GM12875 (cell line): Measurements from ENCODE around the gene DPM3.

Experiments used
- H3K4me3 ChIP-seq: one replicate; pipeline ENCODE4 v1.5.1; 2011; ENCODE audit warnings: low read depth, low read length, control low read depth
- TF ChIP-seq, protein P1 (sequence below): IDR thresholded peaks from 2 replicates; pipeline ENCODE4 v1.5.1; 2011; ENCODE audit warnings: low read depth, mild to moderate bottlenecking, control low read depth, inconsistent platforms, low read length, moderate library complexity, borderline replicate concordance; ENCODE audit not compliant: insufficient read depth

Gene DPM3

DNA sequence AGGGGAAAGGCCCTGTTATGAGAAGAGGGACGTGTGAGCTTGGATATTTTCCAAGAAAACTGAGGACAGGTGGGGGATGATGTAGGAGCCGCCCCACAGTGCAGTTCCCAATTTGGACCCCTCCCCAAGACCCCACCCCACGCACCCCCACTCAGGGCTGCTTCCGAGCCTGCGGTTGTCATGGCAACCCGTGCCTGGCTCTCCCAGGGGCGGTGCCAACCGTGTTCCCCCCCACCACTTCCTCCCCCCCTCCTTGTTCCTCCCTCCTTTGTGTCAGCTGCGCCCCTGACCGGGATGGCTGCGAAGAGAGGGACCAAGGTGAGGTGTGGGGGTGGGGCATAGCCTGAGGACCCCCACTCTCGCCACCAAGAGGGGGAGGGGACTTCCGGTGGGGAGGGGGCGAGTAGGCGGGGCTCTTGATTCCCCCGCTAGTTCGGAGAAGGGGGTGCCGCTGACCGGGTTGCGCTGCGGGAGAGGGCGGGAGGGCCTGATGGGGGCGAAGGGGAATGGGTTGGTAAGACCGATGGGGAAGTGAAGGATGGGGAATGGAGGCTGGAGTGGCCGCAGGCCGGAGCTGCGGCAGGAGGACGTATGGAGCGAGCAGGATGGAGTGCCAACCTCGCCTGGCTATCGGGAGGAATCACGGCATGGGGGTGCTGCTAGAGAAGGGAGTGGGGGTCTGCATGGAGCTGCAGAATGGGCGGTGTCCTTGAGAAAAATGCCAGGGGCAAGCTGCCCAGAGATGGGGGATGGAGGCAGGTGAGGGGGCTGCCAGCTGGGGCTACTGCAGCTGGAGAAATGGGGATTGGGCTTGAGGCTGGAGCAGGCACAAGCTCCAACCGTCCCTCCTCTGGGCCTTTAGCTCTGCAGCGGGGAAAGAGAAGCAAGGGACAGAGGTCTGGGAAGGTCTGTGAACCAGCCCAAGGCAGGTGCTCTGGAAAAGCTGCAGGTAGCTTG, 34.3 kb upstream of the DPM3 start:
- H3K4me3 ChIP-seq, result no peak overlapping the region
- TF ChIP-seq, protein P1, sequence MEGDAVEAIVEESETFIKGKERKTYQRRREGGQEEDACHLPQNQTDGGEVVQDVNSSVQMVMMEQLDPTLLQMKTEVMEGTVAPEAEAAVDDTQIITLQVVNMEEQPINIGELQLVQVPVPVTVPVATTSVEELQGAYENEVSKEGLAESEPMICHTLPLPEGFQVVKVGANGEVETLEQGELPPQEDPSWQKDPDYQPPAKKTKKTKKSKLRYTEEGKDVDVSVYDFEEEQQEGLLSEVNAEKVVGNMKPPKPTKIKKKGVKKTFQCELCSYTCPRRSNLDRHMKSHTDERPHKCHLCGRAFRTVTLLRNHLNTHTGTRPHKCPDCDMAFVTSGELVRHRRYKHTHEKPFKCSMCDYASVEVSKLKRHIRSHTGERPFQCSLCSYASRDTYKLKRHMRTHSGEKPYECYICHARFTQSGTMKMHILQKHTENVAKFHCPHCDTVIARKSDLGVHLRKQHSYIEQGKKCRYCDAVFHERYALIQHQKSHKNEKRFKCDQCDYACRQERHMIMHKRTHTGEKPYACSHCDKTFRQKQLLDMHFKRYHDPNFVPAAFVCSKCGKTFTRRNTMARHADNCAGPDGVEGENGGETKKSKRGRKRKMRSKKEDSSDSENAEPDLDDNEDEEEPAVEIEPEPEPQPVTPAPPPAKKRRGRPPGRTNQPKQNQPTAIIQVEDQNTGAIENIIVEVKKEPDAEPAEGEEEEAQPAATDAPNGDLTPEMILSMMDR, result no peak

DNA sequence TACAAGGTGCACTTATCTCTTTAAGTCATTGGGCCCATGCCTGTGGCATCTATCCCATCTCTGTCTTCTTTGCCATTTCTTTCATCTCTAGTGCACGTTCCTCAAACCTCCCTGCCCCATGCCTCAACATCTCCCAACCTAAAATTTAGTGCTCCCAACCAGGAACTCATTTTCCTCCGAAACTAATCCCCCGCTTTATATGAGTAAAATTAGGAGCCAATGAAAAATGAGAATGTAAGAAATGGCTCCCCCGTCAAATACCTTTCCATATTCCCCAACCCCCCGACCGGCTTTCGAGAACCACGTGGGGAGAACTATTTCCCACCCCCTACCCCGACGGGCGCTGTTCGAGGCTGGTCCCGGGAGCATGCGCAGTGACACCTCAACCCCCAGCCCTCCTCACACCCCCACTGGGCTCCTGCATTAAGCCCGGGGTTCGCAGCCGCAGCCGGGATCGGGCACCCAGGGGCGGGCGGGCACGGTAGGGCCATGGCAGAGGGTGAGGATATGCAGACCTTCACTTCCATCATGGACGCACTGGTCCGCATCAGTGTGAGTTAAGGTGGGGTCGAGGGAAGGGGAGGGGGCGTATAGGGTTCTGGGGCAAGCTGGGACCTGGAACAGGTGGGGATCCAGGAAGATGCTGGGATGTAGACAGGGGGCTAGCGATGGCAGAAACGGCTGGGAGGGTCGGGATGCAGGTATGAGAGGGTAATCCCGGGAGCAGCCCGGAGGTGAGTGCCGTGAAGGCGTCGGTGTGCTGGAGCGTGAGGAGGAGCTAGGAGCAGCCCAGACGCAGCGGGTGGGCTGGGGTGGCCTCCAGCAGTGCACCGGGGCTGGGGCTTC, 33.4 kb upstream of the DPM3 start, which contains the start of gene TRIM46:
Gene TRIM46, plus strand, starts transcription at position 372 of the 846 bp plus-strand sequence. Its CDS starts 118 bp downstream, at position 490.
- H3K4me3 ChIP-seq, result peak within 1 kb of the TSS; percentile 89
- TF ChIP-seq, protein P1, result no peak

DNA sequence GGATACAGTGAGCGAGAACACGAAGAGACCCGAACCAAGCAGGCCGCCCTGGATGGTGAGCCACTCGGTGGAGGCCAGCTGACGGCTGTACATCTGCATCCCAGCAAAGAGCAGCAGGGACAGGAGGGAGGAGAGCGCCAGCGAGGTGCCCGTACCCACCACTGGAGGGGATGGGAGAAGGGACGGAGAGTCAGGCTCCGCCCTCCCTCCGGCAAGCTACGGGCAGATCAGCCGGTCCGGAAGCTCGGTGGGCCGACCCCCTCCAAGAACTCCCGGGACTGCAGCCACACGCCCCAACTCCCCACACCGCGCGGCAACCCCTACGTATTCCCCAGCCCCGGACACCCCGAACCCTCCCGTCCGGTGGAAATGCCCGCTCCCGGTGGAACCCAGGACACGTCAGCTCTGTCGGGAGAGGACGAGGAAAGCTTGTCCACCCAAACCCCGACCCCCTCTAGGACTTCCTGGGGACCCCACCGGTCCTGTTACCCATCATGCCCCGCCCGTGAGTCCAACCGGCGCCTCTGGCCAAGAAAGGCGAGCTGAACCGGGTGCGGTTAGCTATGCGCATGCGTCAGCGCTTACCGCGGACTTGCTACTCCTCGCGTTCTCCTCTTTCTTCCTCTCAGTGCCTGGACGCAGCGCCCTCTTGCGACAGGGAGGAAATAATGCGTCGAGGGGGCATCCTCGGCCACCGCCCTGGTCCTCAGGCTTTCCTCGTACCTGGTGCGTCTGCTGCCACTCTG, 32.6 kb upstream of the DPM3 start, which contains the start of gene KRTCAP2:
Gene KRTCAP2, minus strand, starts transcription at position 573 of the 746 bp plus-strand sequence. Its CDS starts 80 bp downstream, at position 493.
- TF ChIP-seq, protein P1, result peak; percentile 94
- H3K4me3 ChIP-seq, result peak within 1 kb of the TSS; percentile 89

DNA sequence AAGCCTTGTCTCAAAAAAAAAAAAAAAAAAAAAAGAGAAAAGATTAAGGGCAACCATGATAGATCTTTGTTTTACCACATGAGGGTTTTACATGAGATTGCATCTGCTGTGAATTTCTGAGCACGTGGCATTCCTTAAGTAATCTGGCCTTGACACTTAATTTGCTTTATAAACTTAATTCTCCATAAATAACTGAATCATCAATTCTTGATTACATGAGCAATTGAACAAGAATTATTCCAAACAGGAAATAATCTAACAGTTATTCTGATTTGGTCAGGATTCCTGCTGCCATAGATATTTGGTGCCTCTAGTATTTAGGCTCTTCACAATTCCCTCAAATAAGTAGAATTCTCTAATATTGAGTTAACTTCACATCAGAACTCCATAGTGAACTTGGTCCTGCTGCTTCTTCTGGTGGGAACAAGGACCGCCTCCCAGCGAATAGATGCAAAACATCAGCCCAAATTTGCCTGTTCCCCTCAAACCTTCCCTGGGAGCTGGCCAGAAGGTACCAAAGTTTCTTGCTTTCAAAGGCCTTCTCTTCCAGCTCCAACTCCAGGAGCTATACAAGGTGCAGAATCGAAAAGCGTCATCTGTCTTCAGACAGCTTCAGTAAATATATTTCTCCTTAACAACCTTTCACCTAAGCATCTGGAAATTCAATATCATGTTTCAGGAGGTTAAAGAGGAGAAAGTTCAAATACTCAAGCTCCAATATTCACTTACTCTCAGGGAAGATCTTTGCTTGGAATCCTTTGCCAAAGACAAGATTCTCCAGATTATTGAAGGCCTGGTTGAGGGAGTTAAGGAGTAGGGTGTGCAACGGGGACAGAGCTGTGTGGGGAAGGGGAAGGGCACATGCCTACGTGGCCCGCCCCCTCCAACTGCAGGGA, 31.8 kb upstream of the DPM3 start:
- peak overlapping the region; percentile 89 for H3K4me3 ChIP-seq
- TF ChIP-seq, protein P1, result no peak

DNA sequence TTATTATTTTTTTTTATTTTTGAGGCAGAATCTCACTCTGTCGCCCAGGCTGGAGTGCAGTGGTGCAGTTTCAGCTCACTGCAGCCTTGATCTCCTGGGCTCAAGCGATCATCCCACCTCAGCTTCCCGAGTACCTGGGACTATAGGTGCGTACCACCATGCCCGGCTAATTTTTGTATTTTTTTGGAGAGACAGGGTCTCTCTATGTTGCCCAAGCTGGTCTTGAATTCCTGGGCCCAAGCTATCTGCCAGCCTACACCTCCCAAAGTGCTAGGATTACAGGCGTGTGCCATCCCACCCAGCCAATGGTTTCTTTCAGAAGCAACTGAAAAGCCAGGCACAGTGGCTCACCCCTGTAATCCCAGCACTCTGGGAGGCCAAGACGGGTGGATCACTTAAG, 30.5 kb upstream of the DPM3 start:
- TF ChIP-seq, protein P1, result no peak
- H3K4me3 ChIP-seq, result no peak overlapping the region
